Astrocyte (in vitro differentiated cells and primary cell): ENCODE measurements around the gene SRCIN1.

Experiments used
- CTCF ChIP-seq: IDR thresholded peaks from 2 replicates; pipeline ENCODE4 v1.5.1; 2011; ENCODE audit warnings: low read depth, mild to moderate bottlenecking, inconsistent platforms, low read length, moderate library complexity; ENCODE audit not compliant: insufficient read depth
- EZH2 ChIP-seq: IDR thresholded peaks from 2 replicates; pipeline ENCODE4 v1.6.1; 2012; ENCODE audit warnings: mild to moderate bottlenecking, low read length, inconsistent platforms; ENCODE audit not compliant: insufficient read depth

GRCh38 chr17:38567350-38567749 is 38.4 kb downstream of the SRCIN1 start:
- TF ChIP-seq CTCF (no peak), EZH2 (no peak)
